GM18519 (cell line): ENCODE data around the gene TMEM41B.
"Not testable (repeated sequence)": the region's sequence is repeated elsewhere in the genome, so short reads cannot be mapped to it uniquely, and the experiment has no call there.

Source experiments
- ATAC-seq: cut with Tn5 transposase; IDR thresholded peaks from one replicate; pipeline ENCODE4 v1.9.1; 2021; ENCODE audit warnings: mild to moderate bottlenecking, moderate library complexity; ENCODE audit not compliant: unreplicated experiment, low FRiP score

The TMEM41B gene

GRCh38 chr11:9264316-9265210 lies 49.8 kb downstream of the TMEM41B start:
- ATAC-seq, result no peak

GRCh38 chr11:9263840-9264315 lies 50.5 kb downstream of the TMEM41B start:
- peak; percentile 55 for ATAC-seq

GRCh38 chr11:9260838-9261146 lies 53.6 kb downstream of the TMEM41B start:
- not testable (repeated sequence) for ATAC-seq

GRCh38 chr11:9259981-9260837 lies 54.2 kb downstream of the TMEM41B start:
- no peak for ATAC-seq

GRCh38 chr11:9258279-9258678 lies 56.1 kb downstream of the TMEM41B start:
- not testable (repeated sequence) for ATAC-seq

GRCh38 chr11:9254416-9254815 lies 60.0 kb downstream of the TMEM41B start:
- ATAC-seq, result no peak

- ATAC-seq, result no peak
These were observed 61.3 kb downstream of the TMEM41B start for GRCh38 chr11:9253086-9253485.

- ATAC-seq, result no peak
These were observed 63.1 kb downstream of the TMEM41B start for GRCh38 chr11:9251311-9251710.

GRCh38 chr11:9250139-9250582 lies 64.2 kb downstream of the TMEM41B start:
- ATAC-seq, result peak; percentile 77

GRCh38 chr11:9249252-9249651 lies 65.1 kb downstream of the TMEM41B start:
- ATAC-seq, result no peak

GRCh38 chr11:9247863-9248262 lies 66.5 kb downstream of the TMEM41B start:
- no peak for ATAC-seq

- ATAC-seq, result not testable (repeated sequence)
These were observed 78.2 kb downstream of the TMEM41B start for GRCh38 chr11:9236242-9236641.

- no peak for ATAC-seq
These were observed 81.9 kb downstream of the TMEM41B start for GRCh38 chr11:9232482-9232881.

- no peak for ATAC-seq
These were observed 82.6 kb downstream of the TMEM41B start for GRCh38 chr11:9231848-9232177.
